Activated CD4-positive, alpha-beta T cell treated with anti-CD3 and anti-CD28 coated beads for 48 hours (primary cell): ENCODE results near the gene MIDN.
A peak's percentile ranks its signal among the peaks of the same experiment; 100 is the strongest.

Experiments used
- DNase-seq: peaks from one replicate; pipeline ENCODE4 v3.0.0-alpha.2; 2020

Gene MIDN

GRCh38 chr19:1271528-1272422 is 23.4 kb downstream of the MIDN start:
- no peak for DNase-seq

GRCh38 chr19:1272423-1273262 is 24.3 kb downstream of the MIDN start:
- DNase-seq = no peak

GRCh38 chr19:1273263-1274041 is 25.1 kb downstream of the MIDN start:
- DNase-seq = no peak

DNA sequence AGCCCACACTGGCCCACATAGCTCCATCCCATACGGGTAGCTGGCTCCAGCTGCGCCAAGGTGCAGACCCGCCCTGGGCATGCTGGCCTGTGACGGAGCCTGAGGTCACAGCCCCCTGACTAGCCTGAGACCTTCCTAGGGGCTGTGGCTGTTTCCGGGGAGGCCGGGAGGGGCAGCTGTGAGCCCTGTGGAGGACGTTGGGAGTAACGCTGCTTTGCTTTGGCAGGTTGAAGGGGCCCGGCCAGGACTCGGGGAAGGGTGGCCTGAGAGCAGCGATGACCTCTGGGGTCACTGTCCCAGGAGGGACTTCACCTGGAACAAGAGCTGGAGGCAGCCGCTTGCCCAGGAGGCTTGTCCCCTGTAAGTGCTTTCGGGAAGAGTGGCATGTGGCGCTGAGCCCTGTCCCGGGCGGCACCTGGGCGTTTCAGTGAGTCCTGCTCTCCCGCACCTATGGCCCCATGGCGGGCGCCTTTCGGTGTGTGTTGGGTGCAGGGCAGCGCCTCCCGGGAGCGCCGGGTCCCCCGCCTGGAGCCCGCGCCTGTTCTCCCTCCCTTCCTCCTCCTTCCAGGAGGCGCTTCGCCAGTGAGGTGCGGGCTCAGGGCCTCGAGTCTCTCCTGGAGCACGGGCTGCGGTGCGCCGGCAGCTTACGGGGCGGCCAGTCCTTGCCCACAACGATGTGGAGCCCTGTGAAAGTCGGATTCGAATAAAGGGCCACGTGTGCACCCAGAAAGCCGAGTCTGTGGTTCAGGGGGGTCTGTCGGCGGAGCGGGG is 25.9 kb downstream of the MIDN start:
- DNase-seq = no peak

- DNase-seq = no peak
Observed at GRCh38 chr19:1274852-1275259, 26.5 kb downstream of the MIDN start.

GRCh38 chr19:1275260-1275975 is 27.0 kb downstream of the MIDN start, which contains the start of gene FAM174C:
Gene FAM174C (plus strand): TSS chr19:1275530. CDS start chr19:1275550, 20 bp downstream.
- DNase-seq = peak; percentile 98

- DNase-seq = no peak
Observed at GRCh38 chr19:1275976-1276627, 27.7 kb downstream of the MIDN start.

DNA sequence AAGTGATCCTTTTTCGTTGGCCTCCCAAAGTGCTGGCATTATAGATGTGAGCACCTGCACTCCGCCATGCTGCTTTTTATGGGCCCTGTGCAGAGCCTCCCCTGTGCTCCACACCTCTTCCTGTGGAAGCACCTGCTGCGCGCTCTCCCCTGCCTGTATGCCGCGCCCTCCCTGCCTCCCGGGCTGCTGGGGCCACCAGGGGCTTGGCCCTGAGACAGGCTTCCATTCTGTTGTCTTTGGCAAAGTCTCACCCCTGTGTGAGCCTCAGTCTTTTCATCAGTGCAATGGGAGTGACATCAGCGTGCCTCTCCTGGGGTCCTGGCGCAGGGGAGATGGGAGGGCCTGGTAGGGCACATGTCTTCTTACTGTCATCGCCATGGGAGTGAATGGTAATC is 28.2 kb downstream of the MIDN start:
- peak; percentile 60 for DNase-seq

- no peak for DNase-seq
Observed at GRCh38 chr19:1277061-1277460, 28.7 kb downstream of the MIDN start.

DNA sequence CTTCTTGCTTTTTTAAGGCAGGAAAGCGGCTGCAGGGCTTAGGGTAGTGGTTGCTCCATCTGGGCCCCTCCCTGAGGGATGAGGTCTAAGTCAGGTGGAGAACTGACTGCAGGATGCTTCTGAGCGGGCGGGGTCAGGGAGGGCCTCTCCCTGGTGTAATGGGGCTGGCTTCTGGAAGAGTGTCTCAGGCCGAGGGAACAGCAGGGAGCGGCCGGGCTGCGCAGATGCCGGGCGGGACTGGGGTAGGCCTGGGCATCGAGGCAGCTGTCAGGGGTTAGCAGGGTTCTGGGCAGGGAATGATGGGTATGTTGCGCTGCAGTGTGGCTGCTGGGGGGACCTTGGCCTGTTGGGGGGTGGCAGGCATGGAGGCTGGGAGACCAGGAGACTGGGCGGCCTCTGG is 29.7 kb downstream of the MIDN start:
- no peak for DNase-seq

DNA sequence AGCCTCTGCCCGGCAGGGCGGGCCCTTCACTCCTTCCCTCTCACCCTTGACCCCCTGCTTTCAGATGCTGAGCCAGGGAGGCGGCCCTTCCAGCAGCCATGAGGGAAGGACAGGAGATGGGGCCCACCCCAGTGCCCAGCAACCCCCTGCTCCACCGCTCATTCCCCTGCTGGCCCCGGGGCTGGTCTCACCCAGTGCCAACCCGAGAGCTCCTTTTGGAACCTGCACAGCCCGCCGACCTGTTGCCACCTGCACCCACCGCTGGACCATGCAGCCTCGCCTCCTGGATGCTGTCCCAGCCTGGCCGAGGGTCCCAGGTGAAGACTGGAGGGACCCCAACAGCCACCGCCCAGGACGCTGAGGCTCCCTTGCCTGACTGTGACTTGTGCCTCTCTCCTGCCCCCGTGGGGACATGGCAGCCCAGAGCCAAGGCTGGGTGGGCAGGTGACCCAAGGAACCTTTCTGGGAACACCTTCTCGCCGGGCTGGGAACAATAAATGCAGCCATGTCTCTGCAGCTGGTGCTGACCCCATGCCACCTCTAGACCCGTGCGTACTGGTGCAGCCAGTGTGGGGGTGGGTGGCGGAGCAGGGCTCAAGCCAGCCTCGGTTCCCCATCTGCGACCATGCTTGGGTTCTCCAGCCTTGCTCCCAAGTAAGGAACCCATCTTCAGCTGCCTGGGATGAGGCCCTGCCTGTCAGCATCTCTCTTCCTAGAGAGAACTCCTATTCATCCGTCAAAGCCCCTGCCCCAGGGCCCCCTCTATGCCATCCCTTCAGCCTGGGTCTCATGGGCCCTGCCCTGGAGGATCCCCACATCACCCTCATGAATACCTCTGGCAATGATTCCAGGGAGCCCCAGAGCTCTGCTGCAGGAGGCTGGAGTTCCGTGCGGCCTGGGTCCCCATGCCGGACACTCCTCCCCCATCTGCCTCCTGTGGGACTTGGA is 30.6 kb downstream of the MIDN start:
- no peak for DNase-seq

DNA sequence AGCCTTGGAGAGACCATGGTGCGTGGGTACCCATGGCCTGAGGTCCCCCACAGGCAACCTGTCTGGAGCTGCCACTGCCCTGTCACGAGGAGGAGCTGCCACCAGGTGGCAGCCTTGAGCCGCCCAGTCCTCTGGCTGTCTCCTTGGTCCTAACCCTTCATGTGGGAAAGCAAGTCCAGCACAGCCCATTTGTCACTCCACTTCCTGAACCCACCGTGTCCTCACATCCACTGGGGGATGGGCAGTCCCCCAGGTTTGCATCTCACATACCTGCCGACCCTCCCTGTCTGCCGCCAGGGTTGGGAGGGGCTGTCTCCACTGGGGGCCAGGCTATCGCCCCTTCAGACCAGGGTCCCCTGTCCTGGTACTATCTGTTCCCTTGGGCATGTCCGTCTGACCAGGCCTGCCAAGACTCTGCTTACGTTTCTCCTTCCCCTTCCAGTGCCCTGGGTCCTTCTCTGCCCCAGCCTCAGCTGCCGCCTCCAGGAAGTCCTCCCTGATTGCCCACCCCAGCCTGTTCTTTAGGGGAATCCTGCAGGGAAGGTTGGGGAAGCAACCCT is 31.5 kb downstream of the MIDN start:
- DNase-seq = peak; percentile 87

- no peak for DNase-seq
Observed at GRCh38 chr19:1280636-1281568, 32.5 kb downstream of the MIDN start.

DNA sequence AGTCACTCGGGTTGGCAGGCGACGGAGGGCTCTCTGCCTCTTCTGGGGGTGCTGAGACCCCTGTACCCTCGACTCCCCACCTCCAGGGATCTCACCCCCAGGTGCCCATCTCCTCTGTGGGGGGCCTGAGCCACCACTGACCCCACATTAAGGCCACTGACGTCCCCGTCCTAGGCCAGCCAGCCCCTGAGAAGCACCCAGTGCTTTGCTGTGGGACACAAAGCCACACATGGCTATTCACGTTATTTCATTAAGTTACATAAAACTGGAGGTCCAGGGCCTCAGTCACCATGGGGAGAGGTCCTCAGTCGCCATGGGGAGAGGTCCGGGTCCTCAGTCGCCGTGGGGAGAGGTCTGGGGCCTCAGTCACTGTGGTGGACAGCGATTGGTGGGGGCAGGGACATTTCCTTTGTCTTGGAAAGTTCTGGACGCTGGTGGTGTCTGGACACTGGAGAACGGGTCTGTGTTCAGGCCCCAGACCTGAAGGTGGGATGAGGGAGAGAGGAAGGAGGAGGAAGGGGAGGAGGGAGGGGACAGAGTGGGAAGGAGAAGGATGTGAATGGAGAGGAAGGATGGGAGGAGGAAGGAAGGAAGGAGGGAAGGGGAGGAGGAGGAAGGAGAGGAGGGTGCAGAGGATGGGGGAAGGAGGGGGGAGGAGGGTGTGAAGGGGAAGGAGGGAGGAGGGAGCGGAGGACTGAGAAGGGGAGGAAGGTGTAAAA is 33.3 kb downstream of the MIDN start:
- no peak for DNase-seq

DNA sequence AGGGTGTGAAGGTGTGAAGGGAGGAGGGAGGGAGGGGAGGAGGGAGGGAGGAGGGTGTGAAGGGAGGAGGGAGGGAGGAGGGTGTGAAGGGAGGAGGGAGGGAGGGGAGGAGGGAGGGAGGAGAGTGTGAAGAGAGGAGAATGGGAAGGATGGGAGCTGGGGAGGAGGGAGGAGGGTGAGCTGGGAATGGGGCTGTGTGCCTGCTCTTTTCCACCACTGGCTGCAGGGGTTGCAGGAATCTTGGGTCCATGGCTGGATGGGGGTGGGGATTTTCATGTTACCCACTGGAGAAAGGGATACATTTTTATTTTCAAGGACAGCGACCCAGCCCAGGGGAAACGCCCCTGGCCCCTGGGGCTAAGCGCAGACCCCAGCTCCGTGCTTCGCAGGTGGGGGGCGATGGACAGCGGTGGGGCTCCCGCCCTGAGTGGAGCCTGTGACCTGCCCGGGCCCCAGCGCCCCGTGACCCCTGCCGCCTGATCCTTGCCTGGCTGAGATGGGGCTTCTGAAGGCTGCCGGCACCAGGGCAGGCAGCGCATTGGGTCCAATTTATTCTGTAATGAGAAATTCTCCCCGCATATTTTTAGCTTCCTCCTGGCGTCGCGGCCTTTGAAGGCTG is 34.3 kb downstream of the MIDN start:
- no peak for DNase-seq

- no peak for DNase-seq
Observed at GRCh38 chr19:1283207-1283916, 35.0 kb downstream of the MIDN start.
